Measurements from ENCODE around the gene SMYD3. TPM values are rescaled to one million over a fixed set of nuclear protein-coding genes. Genes with fewer than 3 reads are reported as not detected.

SMYD3 gene
- total and polyA plus RNA-seq, 2 donors (not counting 1 experiment from before 2014, with no cell fraction given): 9.7 to 37.2 TPM

- no peak overlapping the region for H3K27ac ChIP-seq (ENCODE audit: low read length in 2 of 2)
- Mint-ChIP-seq H3K4me3 (no peak overlapping the region), H3K27ac (no peak overlapping the region)
Observed at GRCh38 chr1:245896258-245896657, 610.8 kb downstream of the SMYD3 start.

More at GRCh38 chr1:245896258-245896657, 610.8 kb downstream of the SMYD3 start:
- Mint-ChIP-seq H3K9me3 (ENCODE audit: insufficient read depth) (peaks cover 5% of the 10 kb centered on the region), H3K27me3 (no peaks in the 10 kb centered on the region), H3K4me1 (peaks cover 9% of the 10 kb centered on the region)
- WGBS (ENCODE audit: insufficient coverage): 100% methylated on average over 1 of the region's 3 CpGs
- Histone ChIP-seq H3K9ac (ENCODE audit: low read length) (no peak overlapping the region), H4K20me1 (ENCODE audit: control insufficient read depth, insufficient read depth, low read length, poor library complexity, severe bottlenecking) (no peaks in the 10 kb centered on the region), H3K27me3 (replicated peaks in 1 of 4; ENCODE audit: control extremely low read depth in 1 of 4, control insufficient read depth in 3 of 4, insufficient read depth in 4 of 4, low read length in 3 of 4) (no peaks in the 10 kb centered on the region), H3K79me2 (ENCODE audit: control insufficient read depth, insufficient read depth, low read length) (no peaks in the 10 kb centered on the region), H2AFZ (ENCODE audit: insufficient read depth, low read depth, low read length, poor library complexity, severe bottlenecking) (no peak overlapping the region), H3K4me1 (ENCODE audit: control insufficient read depth in 2 of 2, insufficient read depth in 2 of 2, low read length in 2 of 2) (peaks cover 0 to 3% of the 10 kb centered on the region in 2 donors), H3K9me3 (ENCODE audit: control extremely low read depth in 1 of 3, control insufficient read depth in 2 of 3, insufficient read depth in 1 of 3, low read length in 2 of 3) (peaks cover 0 to 5% (median 3%) of the 10 kb centered on the region in 3 donors), H3K36me3 (replicated peaks in 1 of 2; ENCODE audit: control extremely low read depth in 1 of 2, control insufficient read depth in 1 of 2, extremely low read depth in 1 of 2, insufficient read depth in 2 of 2, low read length in 1 of 2) (peaks cover 0 to 2% of the 10 kb centered on the region in 2 experiments), H3K4me2 (replicated peaks; ENCODE audit: low read depth, low read length, poor library complexity, severe bottlenecking) (no peak overlapping the region), H3K4me3 (ENCODE audit: control extremely low read depth in 1 of 5, extremely low read depth in 1 of 5, insufficient read depth in 1 of 5, low read depth in 2 of 5, low read length in 4 of 5) (no peak overlapping the region)
- intact Hi-C loops (cut with micrococcal nuclease): no loop called here
- no peak for DNase-seq
- no peak for TF ChIP-seq CTCF (IDR thresholded peaks at IDR 0.05)
- no peak for TF ChIP-seq EZH2 (IDR thresholded peaks at IDR 0.05; ENCODE audit: borderline replicate concordance, insufficient read depth, low read depth, low read length, poor library complexity, severe bottlenecking)
- ChIA-PET CTCF (interaction anchor here (2.2 kb wide), 1 partner anchor 41 kb away, joined by 5 read pairs; no protein-coding TSS in a partner anchor), POLR2A (no interaction called here)
- ATAC-seq (ENCODE audit: low read depth): no peak
